Measurements from ENCODE around the gene ZIC5. TPM values are rescaled to one million over a fixed set of nuclear protein-coding genes. Genes with fewer than 3 reads are reported as not detected.

ZIC5 gene
- total and polyA plus RNA-seq, 2 of the 13 experiments (the other 11 are each of a cell fraction or from before 2014, with no cell fraction given) = 0.02 to 0.07 TPM

DNA sequence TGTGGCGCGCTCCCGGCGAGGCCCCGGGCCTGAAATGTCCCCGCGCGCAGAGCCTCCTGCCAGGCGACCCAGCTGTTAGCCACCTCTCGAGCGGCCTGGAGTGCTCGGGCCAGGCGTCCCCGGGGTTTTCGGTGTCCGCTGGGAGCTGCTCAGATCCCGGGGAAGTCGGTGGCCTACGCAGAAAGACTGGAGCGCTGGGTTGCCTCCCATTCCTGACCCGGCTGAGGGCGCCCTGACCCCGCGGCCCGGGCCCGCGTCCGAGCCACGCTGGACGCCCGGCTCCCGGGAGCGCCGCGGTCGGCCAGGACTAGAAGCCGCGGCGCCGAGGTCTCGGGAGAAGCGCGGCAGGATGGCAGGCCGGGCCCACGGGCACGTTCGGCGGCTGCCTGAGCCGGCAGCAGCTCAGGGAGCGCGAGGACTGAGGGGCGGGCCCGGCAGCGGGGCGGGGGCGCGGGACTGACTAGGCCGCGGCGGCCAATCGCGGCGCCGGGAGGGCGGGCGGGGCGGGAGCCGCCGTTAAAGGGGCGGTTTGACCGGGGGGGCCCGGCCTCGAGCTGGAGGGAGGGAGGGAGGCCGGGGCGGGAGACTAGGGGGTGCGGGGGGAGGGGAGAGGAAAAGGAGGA lies 8.7 kb upstream of the ZIC5 start:
- Histone ChIP-seq H3K36me3 (replicated peaks in 1 of 2; ENCODE audit: control insufficient read depth in 1 of 2, insufficient read depth in 2 of 2, low read length in 2 of 2) (no peaks in the 10 kb centered on the region), H3K79me2 (ENCODE audit: insufficient read depth, low read length) (no peaks in the 10 kb centered on the region), H3K27me3 (ENCODE audit: control insufficient read depth in 1 of 2, insufficient read depth in 2 of 2, low read length in 2 of 2) (peaks cover 9 to 75% of the 10 kb centered on the region in 2 experiments; a peak in 4 of 5 replicates), H3K9me3 (ENCODE audit: low read length) (no peaks in the 10 kb centered on the region), H2AFZ (ENCODE audit: low read length) (no peak overlapping the region), H3K4me2 (ENCODE audit: low read depth, low read length) (peak overlapping the region; percentile 84), H3K27ac (ENCODE audit: extremely low read length, insufficient read depth, low read length) (no peak overlapping the region), H3K4me1 (ENCODE audit: insufficient read depth, low read length) (peaks cover 38% of the 10 kb centered on the region), H3K4me3 (replicated peaks in 1 of 3; ENCODE audit: insufficient read depth in 1 of 3, low read depth in 2 of 3, low read length in 3 of 3) (peak overlapping the region; percentile 37 to 73 (median 48); a peak in 4 of 6 replicates), H4K20me1 (ENCODE audit: insufficient read depth, low read length) (no peaks in the 10 kb centered on the region), H3K9ac (ENCODE audit: insufficient read depth, low read depth, low read length) (no peak overlapping the region)
- no TSS peak for BruUV-seq (replicated peaks)
- ATAC-seq = peak; percentile 74
- 3% methylated on average over 15 of the region's 76 CpGs for WGBS (ENCODE audit: low lambda C conversion rate)
- intact Hi-C loops (cut with micrococcal nuclease; ENCODE audit: unreplicated experiment) (loop anchor here (10.0 kb wide), 1 partner anchor 534 kb away; no protein-coding TSS in a partner anchor), in situ Hi-C loops (cut with HindIII; ENCODE audit: extremely low pct_ligation_motif_present, low pct_unique_long_range_greater_than_20kb) (loop anchor here (10.0 kb wide), 1 partner anchor 254 kb away; no protein-coding TSS in a partner anchor)
- FAIRE-seq = no peak
- no peak for DNase-seq (ENCODE audit: low spot score)
- POLR2A ChIA-PET = no interaction called here
- CTCF ChIA-PET (ENCODE audit: low intra/inter-chr PET ratio, low total read pairs) = no interaction called here
- TF ChIP-seq POGK (CRISPR knock-in tag; conservative IDR thresholded peaks at IDR 0.05) (0 out of 2 replicates have a peak, but pooled peaks have one; percentile 33), PLRG1 (conservative IDR thresholded peaks at IDR 0.05) (no peak), CENPX (CRISPR knock-in tag; IDR thresholded peaks at IDR 0.05) (no peak), RARA (CRISPR knock-in tag; IDR thresholded peaks at IDR 0.05) (no peak), ZBTB44 (CRISPR knock-in tag; IDR thresholded peaks at IDR 0.05) (no peak), LCORL (IDR thresholded peaks at IDR 0.05) (no peak), LCORL (CRISPR knock-in tag; IDR thresholded peaks at IDR 0.05) (0 out of 2 replicates have a peak, but pooled peaks have one; percentile 25), ZNF709 (CRISPR knock-in tag; IDR thresholded peaks at IDR 0.05) (no peak), ZNF253 (CRISPR knock-in tag; IDR thresholded peaks at IDR 0.05; ENCODE audit: borderline replicate concordance) (no peak), BCL6 (CRISPR knock-in tag; IDR thresholded peaks at IDR 0.05) (peak; percentile 52; the same call in 1 of the 2 replicates)
- TF ChIP-seq, protein P1, sequence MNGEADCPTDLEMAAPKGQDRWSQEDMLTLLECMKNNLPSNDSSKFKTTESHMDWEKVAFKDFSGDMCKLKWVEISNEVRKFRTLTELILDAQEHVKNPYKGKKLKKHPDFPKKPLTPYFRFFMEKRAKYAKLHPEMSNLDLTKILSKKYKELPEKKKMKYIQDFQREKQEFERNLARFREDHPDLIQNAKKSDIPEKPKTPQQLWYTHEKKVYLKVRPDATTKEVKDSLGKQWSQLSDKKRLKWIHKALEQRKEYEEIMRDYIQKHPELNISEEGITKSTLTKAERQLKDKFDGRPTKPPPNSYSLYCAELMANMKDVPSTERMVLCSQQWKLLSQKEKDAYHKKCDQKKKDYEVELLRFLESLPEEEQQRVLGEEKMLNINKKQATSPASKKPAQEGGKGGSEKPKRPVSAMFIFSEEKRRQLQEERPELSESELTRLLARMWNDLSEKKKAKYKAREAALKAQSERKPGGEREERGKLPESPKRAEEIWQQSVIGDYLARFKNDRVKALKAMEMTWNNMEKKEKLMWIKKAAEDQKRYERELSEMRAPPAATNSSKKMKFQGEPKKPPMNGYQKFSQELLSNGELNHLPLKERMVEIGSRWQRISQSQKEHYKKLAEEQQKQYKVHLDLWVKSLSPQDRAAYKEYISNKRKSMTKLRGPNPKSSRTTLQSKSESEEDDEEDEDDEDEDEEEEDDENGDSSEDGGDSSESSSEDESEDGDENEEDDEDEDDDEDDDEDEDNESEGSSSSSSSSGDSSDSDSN (CRISPR knock-in tag; IDR thresholded peaks at IDR 0.05) = peak; percentile 59
- TF ChIP-seq, protein P2, sequence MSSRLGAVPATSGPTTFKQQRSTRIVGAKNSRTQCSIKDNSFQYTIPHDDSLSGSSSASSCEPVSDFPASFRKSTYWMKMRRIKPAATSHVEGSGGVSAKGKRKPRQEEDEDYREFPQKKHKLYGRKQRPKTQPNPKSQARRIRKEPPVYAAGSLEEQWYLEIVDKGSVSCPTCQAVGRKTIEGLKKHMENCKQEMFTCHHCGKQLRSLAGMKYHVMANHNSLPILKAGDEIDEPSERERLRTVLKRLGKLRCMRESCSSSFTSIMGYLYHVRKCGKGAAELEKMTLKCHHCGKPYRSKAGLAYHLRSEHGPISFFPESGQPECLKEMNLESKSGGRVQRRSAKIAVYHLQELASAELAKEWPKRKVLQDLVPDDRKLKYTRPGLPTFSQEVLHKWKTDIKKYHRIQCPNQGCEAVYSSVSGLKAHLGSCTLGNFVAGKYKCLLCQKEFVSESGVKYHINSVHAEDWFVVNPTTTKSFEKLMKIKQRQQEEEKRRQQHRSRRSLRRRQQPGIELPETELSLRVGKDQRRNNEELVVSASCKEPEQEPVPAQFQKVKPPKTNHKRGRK (CRISPR knock-in tag; IDR thresholded peaks at IDR 0.05) = no peak
- TF ChIP-seq, protein P3, sequence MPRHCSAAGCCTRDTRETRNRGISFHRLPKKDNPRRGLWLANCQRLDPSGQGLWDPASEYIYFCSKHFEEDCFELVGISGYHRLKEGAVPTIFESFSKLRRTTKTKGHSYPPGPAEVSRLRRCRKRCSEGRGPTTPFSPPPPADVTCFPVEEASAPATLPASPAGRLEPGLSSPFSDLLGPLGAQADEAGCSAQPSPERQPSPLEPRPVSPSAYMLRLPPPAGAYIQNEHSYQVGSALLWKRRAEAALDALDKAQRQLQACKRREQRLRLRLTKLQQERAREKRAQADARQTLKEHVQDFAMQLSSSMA (CRISPR knock-in tag; IDR thresholded peaks at IDR 0.05) = no peak
- TF ChIP-seq, protein P4, sequence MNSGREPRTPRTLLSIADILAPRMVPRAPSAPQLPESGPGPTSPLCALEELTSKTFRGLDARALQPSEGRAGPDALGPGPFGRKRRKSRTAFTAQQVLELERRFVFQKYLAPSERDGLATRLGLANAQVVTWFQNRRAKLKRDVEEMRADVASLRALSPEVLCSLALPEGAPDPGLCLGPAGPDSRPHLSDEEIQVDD (CRISPR knock-in tag; IDR thresholded peaks at IDR 0.05; ENCODE audit: borderline replicate concordance) = no peak
